Measurements from ENCODE around the gene SURF4.

Gene SURF4

DNA sequence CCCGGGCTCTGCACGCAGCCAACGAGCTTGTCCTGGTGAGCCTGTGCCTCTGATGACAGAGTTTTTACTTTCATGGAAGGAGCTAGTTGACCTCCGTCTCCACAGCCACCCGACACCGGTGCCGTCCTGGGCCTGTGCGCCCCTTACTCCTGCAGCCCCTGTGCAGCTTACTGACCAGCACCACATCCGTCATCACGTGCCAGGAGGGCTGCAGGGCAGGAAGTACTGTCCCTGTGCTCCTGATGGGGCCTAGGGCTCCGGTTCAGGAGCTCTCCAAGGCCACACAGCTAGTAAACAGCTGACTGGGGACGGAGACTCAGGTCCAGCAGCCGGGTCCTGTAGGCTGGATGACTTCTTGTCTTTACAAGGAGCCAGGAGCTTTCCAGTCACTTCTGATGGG is 10.5 kb upstream of the SURF4 start:
- Histone ChIP-seq H3K27ac (no peak overlapping the region), H3K9me3 (no peaks in the 10 kb centered on the region), H3K4me1 (ENCODE audit: control insufficient read depth in 1 of 2, insufficient read depth in 1 of 2, low read depth in 1 of 2, low read length in 1 of 2) (no peaks in the 10 kb centered on the region), H3K36me3 (no peaks in the 10 kb centered on the region), H3K27me3 (no peaks in the 10 kb centered on the region), H3K4me3 (ENCODE audit: low read depth in 1 of 2, low read length in 1 of 2) (no peak overlapping the region)
- TF ChIP-seq, protein P1, sequence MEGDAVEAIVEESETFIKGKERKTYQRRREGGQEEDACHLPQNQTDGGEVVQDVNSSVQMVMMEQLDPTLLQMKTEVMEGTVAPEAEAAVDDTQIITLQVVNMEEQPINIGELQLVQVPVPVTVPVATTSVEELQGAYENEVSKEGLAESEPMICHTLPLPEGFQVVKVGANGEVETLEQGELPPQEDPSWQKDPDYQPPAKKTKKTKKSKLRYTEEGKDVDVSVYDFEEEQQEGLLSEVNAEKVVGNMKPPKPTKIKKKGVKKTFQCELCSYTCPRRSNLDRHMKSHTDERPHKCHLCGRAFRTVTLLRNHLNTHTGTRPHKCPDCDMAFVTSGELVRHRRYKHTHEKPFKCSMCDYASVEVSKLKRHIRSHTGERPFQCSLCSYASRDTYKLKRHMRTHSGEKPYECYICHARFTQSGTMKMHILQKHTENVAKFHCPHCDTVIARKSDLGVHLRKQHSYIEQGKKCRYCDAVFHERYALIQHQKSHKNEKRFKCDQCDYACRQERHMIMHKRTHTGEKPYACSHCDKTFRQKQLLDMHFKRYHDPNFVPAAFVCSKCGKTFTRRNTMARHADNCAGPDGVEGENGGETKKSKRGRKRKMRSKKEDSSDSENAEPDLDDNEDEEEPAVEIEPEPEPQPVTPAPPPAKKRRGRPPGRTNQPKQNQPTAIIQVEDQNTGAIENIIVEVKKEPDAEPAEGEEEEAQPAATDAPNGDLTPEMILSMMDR (IDR thresholded peaks at IDR 0.05), result no peak

DNA sequence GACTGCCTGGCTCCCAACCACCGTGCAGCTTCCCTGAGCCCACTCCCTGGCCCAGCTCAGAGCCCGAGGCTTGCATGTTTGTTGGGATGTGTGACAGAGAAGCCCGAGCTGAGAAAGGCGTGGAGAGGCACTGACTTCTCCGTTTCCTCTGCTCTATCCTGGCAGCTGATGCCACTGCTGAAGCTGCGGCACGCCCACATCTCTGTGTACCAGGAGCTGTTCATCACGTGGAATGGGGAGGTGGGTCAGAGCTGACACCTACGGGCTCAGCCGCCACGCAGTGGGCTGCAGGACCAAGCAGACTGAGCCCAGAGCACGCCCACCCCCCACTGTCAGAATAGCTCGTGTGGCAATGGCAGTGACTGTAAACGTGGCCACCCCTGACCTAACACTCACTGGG is 9.6 kb upstream of the SURF4 start:
- H3K27ac ChIP-seq, result no peak overlapping the region
- H3K9me3 ChIP-seq, result no peaks in the 10 kb centered on the region
- H3K36me3 ChIP-seq, result no peaks in the 10 kb centered on the region
- no peaks in the 10 kb centered on the region for H3K4me1 ChIP-seq (ENCODE audit: control insufficient read depth in 1 of 2, insufficient read depth in 1 of 2, low read depth in 1 of 2, low read length in 1 of 2)
- no peak overlapping the region for H3K4me3 ChIP-seq (ENCODE audit: low read depth in 1 of 2, low read length in 1 of 2)
- TF ChIP-seq, protein P1 (IDR thresholded peaks at IDR 0.05), result no peak
- no peaks in the 10 kb centered on the region for H3K27me3 ChIP-seq

DNA sequence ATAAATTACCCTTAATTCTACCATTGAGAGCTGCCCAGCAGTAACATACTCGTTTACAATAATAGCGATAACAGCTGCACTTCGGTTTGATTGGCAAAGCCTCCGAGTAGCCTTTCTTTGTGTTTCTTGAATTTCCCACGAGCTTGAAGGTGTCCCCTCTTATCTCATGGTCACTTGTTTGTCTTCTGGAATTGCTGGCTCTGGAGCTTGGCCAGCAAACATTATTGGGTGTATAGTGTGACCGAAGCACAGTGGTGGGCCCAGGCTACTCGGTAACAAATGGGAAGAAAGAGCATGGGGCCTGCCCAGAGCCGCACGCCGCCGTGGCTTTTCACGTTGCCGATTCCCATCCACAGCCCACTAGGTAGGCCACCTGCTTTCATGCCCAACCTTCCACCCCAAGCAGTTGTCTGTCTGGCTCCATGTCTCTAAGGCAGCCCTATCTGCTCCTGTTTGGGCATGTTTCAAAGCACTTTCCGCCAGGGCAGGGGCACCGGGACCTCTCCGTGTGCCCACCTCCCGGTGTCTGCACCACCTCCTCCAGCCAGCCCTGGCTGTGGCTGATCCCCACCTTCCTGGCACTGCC is 9.0 kb upstream of the SURF4 start:
- Histone ChIP-seq H3K4me1 (ENCODE audit: control insufficient read depth in 1 of 2, insufficient read depth in 1 of 2, low read depth in 1 of 2, low read length in 1 of 2) (no peaks in the 10 kb centered on the region), H3K27me3 (no peaks in the 10 kb centered on the region), H3K4me3 (ENCODE audit: low read depth in 1 of 2, low read length in 1 of 2) (no peak overlapping the region), H3K36me3 (no peaks in the 10 kb centered on the region), H3K27ac (no peak overlapping the region), H3K9me3 (no peaks in the 10 kb centered on the region)
- TF ChIP-seq, protein P1 (IDR thresholded peaks at IDR 0.05), result no peak

DNA sequence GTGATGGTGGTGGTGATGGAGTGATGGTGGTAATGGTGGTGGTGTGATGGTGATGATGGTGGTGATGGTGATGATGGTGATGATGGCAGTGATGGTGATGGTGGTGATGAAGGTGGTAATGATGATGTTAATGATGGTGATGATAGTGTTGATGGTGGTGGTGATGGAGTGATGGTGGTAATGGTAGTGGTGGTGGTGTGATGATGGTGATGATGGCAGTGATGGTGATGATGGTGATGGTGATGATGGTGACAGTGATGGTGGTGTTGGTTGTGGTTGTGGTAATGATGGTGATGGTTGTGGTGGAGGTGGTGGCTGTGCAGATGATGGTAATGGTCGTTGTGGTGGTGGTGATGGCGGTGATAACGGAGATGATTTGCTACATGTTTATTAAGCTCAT is 7.6 kb upstream of the SURF4 start:
- H3K27ac ChIP-seq, result no peak overlapping the region
- no peak overlapping the region for H3K4me3 ChIP-seq (ENCODE audit: low read depth in 1 of 2, low read length in 1 of 2)
- peaks cover 7% of the 10 kb centered on the region in 2 experiments for H3K4me1 ChIP-seq (ENCODE audit: control insufficient read depth in 1 of 2, insufficient read depth in 1 of 2, low read depth in 1 of 2, low read length in 1 of 2)
- no peaks in the 10 kb centered on the region for H3K27me3 ChIP-seq
- TF ChIP-seq, protein P1 (IDR thresholded peaks at IDR 0.05), result no peak
- no peaks in the 10 kb centered on the region for H3K36me3 ChIP-seq
- no peaks in the 10 kb centered on the region for H3K9me3 ChIP-seq

DNA sequence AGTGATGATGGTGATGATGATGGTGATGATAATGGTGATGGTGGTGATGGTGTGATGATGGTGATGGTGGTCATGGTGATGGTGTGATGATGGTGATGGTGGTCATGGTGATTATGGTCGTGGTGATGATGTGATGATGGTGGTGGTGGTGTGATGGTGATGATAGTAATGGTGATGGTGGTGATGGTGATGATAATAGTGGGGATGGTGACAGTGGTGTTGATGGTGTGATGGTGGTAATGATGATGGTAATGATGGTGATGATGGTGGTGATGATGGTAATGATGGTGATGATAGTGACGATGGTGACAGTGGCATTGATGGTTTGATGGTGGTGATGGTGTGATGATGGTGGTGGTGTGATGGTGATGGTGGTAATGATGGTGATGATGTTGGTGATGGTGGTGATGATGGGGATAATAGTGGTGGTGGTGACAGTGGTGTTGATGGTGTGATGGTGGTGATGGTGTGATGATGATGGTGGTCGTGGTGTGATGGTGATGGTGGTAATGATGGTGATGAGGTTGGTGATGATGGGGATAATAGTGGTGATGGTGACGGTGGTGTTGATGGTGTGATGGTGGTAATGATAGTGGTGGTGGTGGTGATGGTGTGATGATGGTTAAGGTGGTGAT is 6.8 kb upstream of the SURF4 start:
- TF ChIP-seq, protein P1 (IDR thresholded peaks at IDR 0.05), result no peak
- peaks cover 10 to 12% of the 10 kb centered on the region in 2 experiments for H3K4me1 ChIP-seq (ENCODE audit: control insufficient read depth in 1 of 2, insufficient read depth in 1 of 2, low read depth in 1 of 2, low read length in 1 of 2)
- no peaks in the 10 kb centered on the region for H3K9me3 ChIP-seq
- no peak overlapping the region for H3K4me3 ChIP-seq (ENCODE audit: low read depth in 1 of 2, low read length in 1 of 2)
- no peak overlapping the region for H3K27ac ChIP-seq
- H3K36me3 ChIP-seq, result no peaks in the 10 kb centered on the region
- H3K27me3 ChIP-seq, result no peaks in the 10 kb centered on the region

Measured in neutrophil (primary cell).